HAP-1 (cell line): ENCODE results near the gene ENC1.

Experiments used
- DNase-seq, 2 experiments: peaks; one replicate each; pipeline ENCODE4 v3.0.0-alpha.2; 2016 to 2020; ENCODE audit warnings: low spot score in 2 of 2
- H3K27me3 ChIP-seq: fragments of 250-450 bp; sonication (Bioruptor Pico); 2 replicates; pipeline ENCODE4 v1.5.1; 2020; ENCODE audit warnings: low read depth, mild to moderate bottlenecking, moderate library complexity
- H3K36me3 ChIP-seq: fragments of 250-450 bp; sonication (Bioruptor Pico); replicated peaks from 2 replicates; pipeline ENCODE4 v1.5.1; 2020; ENCODE audit warnings: mild to moderate bottlenecking
- H3K4me1 ChIP-seq: fragments of 250-450 bp; sonication (Bioruptor Pico); 2 replicates; pipeline ENCODE4 v1.5.1; 2020; ENCODE audit warnings: mild to moderate bottlenecking
- H3K4me3 ChIP-seq: fragments of 250-450 bp; sonication (Bioruptor Pico); 2 replicates; pipeline ENCODE4 v1.5.1; 2020; ENCODE audit warnings: mild to moderate bottlenecking, moderate library complexity
- H3K9me3 ChIP-seq: fragments of 250-450 bp; sonication (Bioruptor Pico); 2 replicates; pipeline ENCODE4 v1.5.1; 2020; ENCODE audit warnings: mild to moderate bottlenecking, moderate library complexity
- in situ Hi-C: fragments of 300-500 bp; cut with MboI; formaldehyde crosslinking; loops from 3 replicates; pipeline ENCODE4 v1.14.3; 2020; ENCODE audit warnings: low sequenced_read_pairs, inconsistent platforms, mixed read lengths

The ENC1 gene

DNA sequence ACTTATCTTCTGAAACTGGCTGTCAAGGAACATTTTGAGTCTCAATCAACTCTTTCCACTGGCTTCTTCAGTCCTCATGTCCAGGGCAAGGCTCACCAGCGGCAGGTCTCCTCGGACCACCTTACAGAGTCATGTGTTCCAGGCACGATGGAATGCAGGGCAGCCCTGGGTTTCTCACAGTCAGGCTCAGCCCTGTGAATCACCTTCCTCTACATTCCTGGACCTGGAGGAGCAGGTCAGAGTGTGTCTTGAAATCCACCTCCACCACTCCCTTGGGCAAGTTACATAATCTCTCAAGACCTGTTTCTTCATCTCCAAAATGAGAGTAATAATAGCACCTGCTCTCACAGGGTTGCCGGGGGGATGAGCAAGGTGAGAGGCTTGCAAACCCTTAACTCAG, 16.0 kb downstream of the ENC1 start:
- no peak overlapping the region for H3K4me3 ChIP-seq
- in situ Hi-C loops = no loop called here

GRCh38 chr5:74623748-74624408, 16.6 kb downstream of the ENC1 start:
- in situ Hi-C loops = no loop called here
- Histone ChIP-seq H3K27me3 (peaks cover 11% of the 10 kb centered on the region; the same call in 1 of the 2 replicates), H3K4me1 (peaks cover 8% of the 10 kb centered on the region), H3K36me3 (no peaks in the 10 kb centered on the region), H3K4me3 (no peak overlapping the region), H3K9me3 (no peaks in the 10 kb centered on the region)
- DNase-seq = no peak

More for the DNA sequence above, 16.0 kb downstream of the ENC1 start:
- Histone ChIP-seq H3K4me1 (peaks cover 11% of the 10 kb centered on the region), H3K36me3 (no peaks in the 10 kb centered on the region), H3K27me3 (peaks cover 11% of the 10 kb centered on the region; the same call in 1 of the 2 replicates), H3K9me3 (no peaks in the 10 kb centered on the region)
- no peak for DNase-seq

DNA sequence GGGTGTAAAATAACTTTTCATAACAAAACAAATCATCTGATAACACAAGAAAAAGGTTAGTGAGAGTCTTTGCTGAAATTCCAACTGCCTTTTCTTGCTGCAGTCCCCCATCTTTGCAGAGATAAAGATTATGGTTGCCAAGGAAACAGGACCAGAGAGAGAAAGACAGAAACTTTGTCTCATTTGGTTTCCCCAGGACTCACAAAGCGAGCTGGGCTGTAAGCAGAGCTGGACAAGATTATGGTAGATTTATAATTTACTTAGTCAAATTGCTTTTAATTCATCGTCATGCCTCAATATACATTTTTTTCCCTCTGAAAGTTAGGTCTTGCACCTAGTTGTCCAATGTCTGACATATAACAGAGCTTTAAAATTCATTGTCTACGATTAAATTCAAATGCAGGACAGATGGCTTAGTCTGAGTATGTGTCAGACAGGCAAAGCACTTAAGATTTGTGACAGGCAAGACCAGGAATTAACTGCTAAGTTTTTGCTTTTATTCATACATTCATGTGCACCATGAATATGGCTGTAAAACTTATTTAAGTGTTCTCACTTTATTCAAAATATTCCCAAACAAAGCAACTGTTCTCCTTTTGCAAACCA, 17.4 kb downstream of the ENC1 start:
- Histone ChIP-seq H3K27me3 (peaks cover 11% of the 10 kb centered on the region; the same call in 1 of the 2 replicates), H3K4me1 (peaks cover 8% of the 10 kb centered on the region), H3K9me3 (no peaks in the 10 kb centered on the region), H3K36me3 (no peaks in the 10 kb centered on the region), H3K4me3 (no peak overlapping the region)
- no peak for DNase-seq
- in situ Hi-C loops = no loop called here

- Histone ChIP-seq H3K4me3 (no peak overlapping the region), H3K4me1 (peaks cover 14% of the 10 kb centered on the region), H3K9me3 (no peaks in the 10 kb centered on the region), H3K27me3 (peaks cover 11% of the 10 kb centered on the region; the same call in 1 of the 2 replicates), H3K36me3 (no peaks in the 10 kb centered on the region)
- in situ Hi-C loops = no loop called here
- DNase-seq = no peak
Measured at GRCh38 chr5:74622122-74622521, 18.4 kb downstream of the ENC1 start.

DNA sequence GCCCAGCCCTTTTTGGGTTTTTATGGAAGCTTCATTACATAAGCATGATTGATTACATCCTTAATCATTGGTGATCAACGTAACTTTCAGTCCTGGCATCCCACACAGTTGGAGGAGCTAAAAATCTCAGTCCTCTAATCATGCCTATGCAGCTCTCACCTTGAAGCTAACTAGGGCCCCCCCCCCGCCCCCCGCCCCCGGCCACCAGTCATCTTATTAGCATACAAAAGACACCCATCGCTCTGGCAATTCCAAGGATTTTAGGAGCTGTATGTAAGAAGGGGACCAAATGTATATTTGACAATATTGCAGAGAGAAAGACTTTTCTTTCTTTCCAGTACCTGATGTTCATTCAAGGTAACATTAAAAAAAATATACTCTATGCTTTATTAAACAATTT, 19.0 kb downstream of the ENC1 start:
- Histone ChIP-seq H3K4me1 (peaks cover 17% of the 10 kb centered on the region), H3K27me3 (peaks cover 11% of the 10 kb centered on the region; the same call in 1 of the 2 replicates), H3K9me3 (no peaks in the 10 kb centered on the region), H3K36me3 (no peaks in the 10 kb centered on the region), H3K4me3 (no peak overlapping the region)
- DNase-seq = no peak
- in situ Hi-C loops = no loop called here

DNA sequence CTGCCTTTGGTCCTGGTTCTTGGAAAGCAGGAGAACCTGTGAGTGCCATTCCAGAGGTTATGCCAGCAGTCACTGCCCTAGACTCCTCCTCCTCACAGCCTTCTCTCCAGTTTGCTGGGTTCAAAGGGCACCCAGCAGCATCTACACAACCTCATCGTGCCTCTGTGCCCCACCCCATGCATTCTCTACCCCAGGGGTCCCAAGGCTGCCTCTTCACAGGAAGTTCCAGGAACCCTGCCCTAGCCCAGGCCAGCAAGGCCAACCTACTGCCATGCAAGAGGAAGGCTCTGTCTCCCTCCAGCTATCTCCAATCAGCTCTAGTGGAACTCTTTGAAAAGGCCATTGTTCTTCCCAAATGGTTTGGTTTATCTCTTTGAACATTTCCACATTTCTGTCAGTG, 21.2 kb downstream of the ENC1 start:
- Histone ChIP-seq H3K36me3 (no peaks in the 10 kb centered on the region), H3K9me3 (no peaks in the 10 kb centered on the region), H3K4me1 (peaks cover 17% of the 10 kb centered on the region), H3K4me3 (no peak overlapping the region), H3K27me3 (peaks cover 20% of the 10 kb centered on the region; the same call in 1 of the 2 replicates)
- no peak for DNase-seq
- in situ Hi-C loops = no loop called here

- no peaks in the 10 kb centered on the region for H3K36me3 ChIP-seq
- H3K4me1 ChIP-seq = peaks cover 14% of the 10 kb centered on the region
- in situ Hi-C loops = no loop called here
- H3K9me3 ChIP-seq = no peaks in the 10 kb centered on the region
- DNase-seq = no peak
- peaks cover 21% of the 10 kb centered on the region; the same call in 1 of the 2 replicates for H3K27me3 ChIP-seq
- H3K4me3 ChIP-seq = no peak overlapping the region
Measured at GRCh38 chr5:74618106-74618505, 22.4 kb downstream of the ENC1 start.

GRCh38 chr5:74617202-74617601, 23.3 kb downstream of the ENC1 start:
- H3K4me1 ChIP-seq = peaks cover 9% of the 10 kb centered on the region
- H3K4me3 ChIP-seq = no peak overlapping the region
- no peaks in the 10 kb centered on the region for H3K36me3 ChIP-seq
- peak in 1 of 2 experiments; percentile 51 for DNase-seq
- in situ Hi-C loops = no loop called here
- peaks cover 27% of the 10 kb centered on the region; the same call in 1 of the 2 replicates for H3K27me3 ChIP-seq
- H3K9me3 ChIP-seq = no peaks in the 10 kb centered on the region

DNA sequence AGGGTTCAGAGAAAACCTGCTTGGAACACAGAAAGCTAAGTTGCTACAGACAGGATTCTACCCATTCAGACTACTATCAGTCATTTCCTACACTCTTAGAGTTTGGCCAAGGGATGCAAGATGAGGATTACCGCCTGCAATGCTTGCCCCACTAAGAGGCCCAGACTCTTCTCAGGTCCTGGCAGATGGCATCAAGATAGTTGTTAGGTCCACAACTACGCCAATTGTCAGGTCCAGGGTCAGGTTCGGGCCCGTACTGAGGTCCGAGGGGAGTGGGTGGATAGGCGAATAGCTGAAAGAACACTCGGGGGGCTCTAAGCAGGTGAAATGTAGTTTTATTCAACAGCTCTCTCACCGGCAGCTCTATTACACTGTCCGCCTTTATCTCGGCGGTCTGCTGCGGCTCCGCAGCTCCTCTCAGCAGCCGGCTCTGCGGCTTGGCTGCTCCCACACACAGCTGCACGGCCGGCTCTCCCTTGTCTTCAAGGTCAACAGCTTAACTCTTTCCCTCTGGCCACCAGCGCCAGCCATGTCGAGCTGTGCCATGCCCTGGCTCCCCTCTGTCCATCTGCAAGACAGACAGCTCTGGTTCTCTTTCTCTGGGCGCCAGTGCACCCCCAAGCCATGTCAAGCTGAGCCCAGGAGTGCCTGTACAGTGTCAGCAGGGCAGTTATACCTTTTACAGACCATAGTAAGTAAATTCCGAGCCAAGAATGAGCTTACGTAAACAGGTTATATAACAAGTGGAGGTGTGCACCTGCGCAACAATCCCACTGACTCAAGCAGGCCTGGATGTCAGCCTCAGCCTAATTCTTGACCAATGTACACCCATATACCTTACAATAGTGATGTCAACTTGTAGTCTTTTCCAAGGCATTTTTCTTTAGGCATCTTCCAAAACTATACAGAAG, 24.0 kb downstream of the ENC1 start:
- in situ Hi-C loops = no loop called here
- no peak for DNase-seq
- Histone ChIP-seq H3K9me3 (no peaks in the 10 kb centered on the region), H3K4me3 (no peak overlapping the region), H3K27me3 (peaks cover 27% of the 10 kb centered on the region; the same call in 1 of the 2 replicates), H3K4me1 (peaks cover 9% of the 10 kb centered on the region), H3K36me3 (no peaks in the 10 kb centered on the region)

- H3K9me3 ChIP-seq = no peaks in the 10 kb centered on the region
- H3K4me3 ChIP-seq = no peak overlapping the region
- no peak for DNase-seq
- H3K4me1 ChIP-seq = peaks cover 9% of the 10 kb centered on the region
- in situ Hi-C loops = no loop called here
- H3K27me3 ChIP-seq = peaks cover 23% of the 10 kb centered on the region; the same call in 1 of the 2 replicates
- H3K36me3 ChIP-seq = no peaks in the 10 kb centered on the region
Measured at GRCh38 chr5:74613283-74613682, 27.2 kb downstream of the ENC1 start.

DNA sequence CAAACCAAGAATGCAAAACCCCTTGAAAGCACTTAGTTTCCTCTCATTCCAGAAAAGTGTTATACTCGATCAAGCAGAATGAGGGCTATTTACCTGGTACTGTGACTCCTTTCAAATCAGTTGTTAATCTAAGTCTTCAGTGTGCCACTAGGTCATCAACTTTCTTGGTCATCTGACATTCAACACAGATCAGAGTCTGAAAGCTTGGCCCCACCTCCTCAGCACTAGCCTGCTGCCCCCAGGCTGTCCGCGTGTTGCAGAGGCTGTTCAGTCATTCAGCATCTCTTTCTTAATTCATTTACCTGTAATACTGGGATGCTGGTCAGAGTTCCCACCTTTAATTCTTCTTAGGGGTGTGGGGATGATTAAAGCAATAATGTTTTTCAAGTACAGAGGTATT, 28.5 kb downstream of the ENC1 start:
- Histone ChIP-seq H3K36me3 (no peaks in the 10 kb centered on the region), H3K4me1 (peaks cover 2% of the 10 kb centered on the region; the same call in 1 of the 2 replicates), H3K27me3 (peaks cover 23% of the 10 kb centered on the region), H3K4me3 (no peak overlapping the region), H3K9me3 (no peaks in the 10 kb centered on the region)
- in situ Hi-C loops = no loop called here
- DNase-seq = no peak

DNA sequence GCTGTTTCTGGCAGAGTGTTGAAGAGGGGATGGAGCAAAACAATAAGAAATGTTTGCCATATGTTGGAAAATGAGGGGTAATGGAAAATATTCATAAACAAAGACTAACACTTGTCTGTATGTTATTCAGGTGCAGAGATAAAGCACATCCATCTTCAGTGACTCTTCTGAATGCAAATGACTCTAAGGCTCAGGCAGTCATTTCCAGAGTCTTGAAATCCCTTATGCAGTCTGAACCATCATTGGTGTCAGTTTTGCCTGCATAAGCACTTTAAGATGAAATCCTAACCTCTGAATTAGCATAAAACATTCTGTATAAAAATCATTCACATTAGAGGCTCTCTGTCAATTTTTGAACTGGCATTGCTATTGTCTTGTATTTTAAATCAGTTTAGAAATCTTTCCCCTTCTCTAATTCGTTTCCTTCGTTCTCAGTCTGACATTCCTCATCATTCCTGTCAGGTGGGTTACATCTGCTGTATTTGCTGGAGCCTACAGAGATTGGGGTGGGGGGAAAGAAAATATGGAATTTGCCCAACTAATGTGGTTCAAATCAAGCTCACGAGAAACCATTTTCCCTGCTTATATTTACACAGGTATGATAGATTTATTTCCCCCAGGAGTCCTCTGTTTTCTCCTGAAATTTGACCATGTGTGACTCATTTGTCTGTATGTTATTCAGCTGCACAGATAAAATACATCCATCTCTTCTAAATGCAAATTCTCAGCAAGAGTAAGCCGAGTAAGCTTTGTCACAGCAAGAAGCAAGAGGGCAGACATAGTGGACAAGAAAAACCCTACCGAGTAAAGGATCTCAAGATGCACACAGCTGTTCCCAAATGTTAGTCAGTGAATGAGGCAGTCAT, 31.6 kb downstream of the ENC1 start:
- H3K4me1 ChIP-seq = no peaks in the 10 kb centered on the region
- no peaks in the 10 kb centered on the region for H3K36me3 ChIP-seq
- no peak for DNase-seq
- H3K9me3 ChIP-seq = no peaks in the 10 kb centered on the region
- no peak overlapping the region for H3K4me3 ChIP-seq
- H3K27me3 ChIP-seq = peaks cover 10% of the 10 kb centered on the region
- in situ Hi-C loops = no loop called here

DNA sequence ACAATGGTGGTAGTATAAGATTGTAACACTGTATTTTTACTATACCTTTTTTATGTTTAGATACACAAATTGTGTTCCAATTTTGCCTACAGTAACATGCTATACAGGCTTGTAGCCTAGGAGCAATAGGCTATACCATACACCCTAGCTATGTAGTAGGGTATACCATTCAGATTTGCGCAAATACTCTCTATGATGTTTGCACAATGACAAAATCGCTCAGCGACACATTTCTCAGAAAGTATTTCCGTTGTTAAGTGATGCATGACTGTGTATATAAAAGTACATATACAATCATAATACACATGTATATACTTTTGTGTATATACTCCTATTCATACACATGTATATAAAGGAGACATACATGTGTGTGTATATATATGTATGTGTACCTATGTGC, 34.8 kb downstream of the ENC1 start:
- no peak overlapping the region for H3K4me3 ChIP-seq
- no peaks in the 10 kb centered on the region for H3K36me3 ChIP-seq
- H3K4me1 ChIP-seq = no peaks in the 10 kb centered on the region
- H3K9me3 ChIP-seq = no peaks in the 10 kb centered on the region
- no peak for DNase-seq
- peaks cover 3% of the 10 kb centered on the region; the same call in 1 of the 2 replicates for H3K27me3 ChIP-seq
- in situ Hi-C loops = no loop called here
